Loucy (cell line): Measurements from ENCODE around the gene RB1.

Experiments
- H2AFZ ChIP-seq: fragments of 200-600 bp; sonication (generic); 2 replicates; pipeline ENCODE4 v1.6.0; 2016; ENCODE audit warnings: antibody characterized with exemption, mild to moderate bottlenecking, low read length, moderate library complexity
- H3F3A ChIP-seq: fragments of 200-600 bp; 2 replicates; pipeline ENCODE4 v1.6.0; 2016; ENCODE audit warnings: antibody characterized with exemption, low read depth, mild to moderate bottlenecking
- H3K27me3 ChIP-seq: fragments of 200-600 bp; sonication (generic); 2 replicates; pipeline ENCODE4 v1.6.1; 2014; ENCODE audit warnings: low read length, mild to moderate bottlenecking; ENCODE audit not compliant: insufficient read depth, poor library complexity, severe bottlenecking
- H3K36me3 ChIP-seq: fragments of 200-600 bp; sonication (generic); 2 replicates; pipeline ENCODE4 v1.6.1; 2016; ENCODE audit warnings: low read length; ENCODE audit not compliant: insufficient read depth
- H3K4me1 ChIP-seq: fragments of 200-600 bp; sonication (generic); 2 replicates; pipeline ENCODE4 v1.5.1; 2014; ENCODE audit warnings: low read length, mild to moderate bottlenecking; ENCODE audit not compliant: insufficient read depth, poor library complexity, severe bottlenecking
- H3K4me2 ChIP-seq: fragments of 200-600 bp; sonication (generic); 2 replicates; pipeline ENCODE4 v1.6.0; 2014; ENCODE audit warnings: antibody characterized with exemption, low read length, low read depth, mild to moderate bottlenecking; ENCODE audit not compliant: poor library complexity, severe bottlenecking
- H3K4me3 ChIP-seq: fragments of 200-600 bp; sonication (generic); 2 replicates; pipeline ENCODE4 v1.5.1; 2014; ENCODE audit warnings: low read length, mild to moderate bottlenecking, mixed read lengths; ENCODE audit not compliant: poor library complexity, severe bottlenecking
- H3K79me2 ChIP-seq: fragments of 200-600 bp; sonication (generic); 2 replicates; pipeline ENCODE4 v1.6.1; 2014; ENCODE audit warnings: low read length; ENCODE audit not compliant: insufficient read depth
- H3K9ac ChIP-seq: fragments of 200-600 bp; sonication (generic); 2 replicates; pipeline ENCODE4 v1.6.0; 2014; ENCODE audit warnings: mild to moderate bottlenecking, low read depth, low read length, moderate library complexity; ENCODE audit not compliant: poor library complexity, severe bottlenecking
- H3K9me2 ChIP-seq: fragments of 200-600 bp; sonication (generic); replicated peaks from 2 replicates; pipeline ENCODE4 v1.6.1; 2016; ENCODE audit warnings: low read depth, low read length, mixed read lengths
- H3K9me3 ChIP-seq: fragments of 200-600 bp; sonication (generic); 2 replicates; pipeline ENCODE4 v1.6.1; 2014; ENCODE audit warnings: mild to moderate bottlenecking, antibody characterized with exemption, low read length, low read depth; ENCODE audit not compliant: insufficient read depth
- H4K20me1 ChIP-seq: fragments of 200-600 bp; sonication (generic); 2 replicates; pipeline ENCODE4 v1.6.0; 2014; ENCODE audit warnings: antibody characterized with exemption, low read length, mild to moderate bottlenecking; ENCODE audit not compliant: insufficient read depth, poor library complexity, severe bottlenecking
- EZH2phosphoT487 ChIP-seq: fragments of 200-600 bp; IDR thresholded peaks from 2 replicates; pipeline ENCODE4 v1.6.1; 2018; ENCODE audit warnings: antibody characterized with exemption, mild to moderate bottlenecking, moderate library complexity, borderline replicate concordance
- TF ChIP-seq, protein P1 (sequence below): fragments of 200-600 bp; sonication (generic); conservative IDR thresholded peaks from 2 replicates; pipeline ENCODE4 v1.5.1; 2014; ENCODE audit warnings: mild to moderate bottlenecking, antibody characterized with exemption, low read length

Gene RB1

DNA sequence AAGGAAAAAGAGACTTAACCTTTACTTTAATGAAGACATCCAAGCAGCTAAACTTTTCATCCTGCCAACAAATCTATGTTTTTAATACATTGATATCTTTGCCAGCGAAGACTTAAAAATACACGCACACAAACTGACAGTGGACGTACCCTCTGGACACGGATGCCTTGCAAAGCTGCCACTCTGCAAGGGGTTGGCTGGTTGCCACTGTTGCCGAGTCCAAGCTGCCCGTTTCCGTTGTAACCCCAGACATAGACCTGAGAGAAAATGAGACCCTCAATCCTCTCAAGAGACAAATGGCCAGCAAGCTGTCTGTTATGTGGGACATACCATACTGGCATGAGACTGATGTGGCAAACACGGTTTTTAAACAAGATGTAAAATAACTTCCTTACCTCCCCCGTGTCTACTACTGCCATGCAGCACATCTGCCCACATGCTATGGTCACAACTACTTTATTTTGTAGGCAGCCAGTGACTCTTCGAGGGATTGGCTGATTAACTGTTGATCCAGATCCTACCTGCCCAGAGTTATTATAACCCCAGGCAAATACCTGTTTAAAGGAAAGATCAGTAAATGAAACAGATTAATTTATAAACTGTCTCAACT lies 208.2 kb downstream of the RB1 start:
- no peak overlapping the region for H3K9ac ChIP-seq
- no peak overlapping the region for H3K4me3 ChIP-seq
- H3K4me1 ChIP-seq, result peaks cover 48% of the 10 kb centered on the region
- no peaks in the 10 kb centered on the region for H3K27me3 ChIP-seq
- H2AFZ ChIP-seq, result no peak overlapping the region
- H3F3A ChIP-seq, result no peaks in the 10 kb centered on the region
- H3K9me3 ChIP-seq, result no peaks in the 10 kb centered on the region
- no peaks in the 10 kb centered on the region for H4K20me1 ChIP-seq
- H3K4me2 ChIP-seq, result no peak overlapping the region
- peaks cover 5% of the 10 kb centered on the region; the same call in 1 of the 2 replicates for H3K36me3 ChIP-seq
- no peaks in the 10 kb centered on the region for H3K9me2 ChIP-seq
- TF ChIP-seq EZH2phosphoT487, result no peak
- TF ChIP-seq, protein P1, sequence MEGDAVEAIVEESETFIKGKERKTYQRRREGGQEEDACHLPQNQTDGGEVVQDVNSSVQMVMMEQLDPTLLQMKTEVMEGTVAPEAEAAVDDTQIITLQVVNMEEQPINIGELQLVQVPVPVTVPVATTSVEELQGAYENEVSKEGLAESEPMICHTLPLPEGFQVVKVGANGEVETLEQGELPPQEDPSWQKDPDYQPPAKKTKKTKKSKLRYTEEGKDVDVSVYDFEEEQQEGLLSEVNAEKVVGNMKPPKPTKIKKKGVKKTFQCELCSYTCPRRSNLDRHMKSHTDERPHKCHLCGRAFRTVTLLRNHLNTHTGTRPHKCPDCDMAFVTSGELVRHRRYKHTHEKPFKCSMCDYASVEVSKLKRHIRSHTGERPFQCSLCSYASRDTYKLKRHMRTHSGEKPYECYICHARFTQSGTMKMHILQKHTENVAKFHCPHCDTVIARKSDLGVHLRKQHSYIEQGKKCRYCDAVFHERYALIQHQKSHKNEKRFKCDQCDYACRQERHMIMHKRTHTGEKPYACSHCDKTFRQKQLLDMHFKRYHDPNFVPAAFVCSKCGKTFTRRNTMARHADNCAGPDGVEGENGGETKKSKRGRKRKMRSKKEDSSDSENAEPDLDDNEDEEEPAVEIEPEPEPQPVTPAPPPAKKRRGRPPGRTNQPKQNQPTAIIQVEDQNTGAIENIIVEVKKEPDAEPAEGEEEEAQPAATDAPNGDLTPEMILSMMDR, result no peak
- no peaks in the 10 kb centered on the region for H3K79me2 ChIP-seq

DNA sequence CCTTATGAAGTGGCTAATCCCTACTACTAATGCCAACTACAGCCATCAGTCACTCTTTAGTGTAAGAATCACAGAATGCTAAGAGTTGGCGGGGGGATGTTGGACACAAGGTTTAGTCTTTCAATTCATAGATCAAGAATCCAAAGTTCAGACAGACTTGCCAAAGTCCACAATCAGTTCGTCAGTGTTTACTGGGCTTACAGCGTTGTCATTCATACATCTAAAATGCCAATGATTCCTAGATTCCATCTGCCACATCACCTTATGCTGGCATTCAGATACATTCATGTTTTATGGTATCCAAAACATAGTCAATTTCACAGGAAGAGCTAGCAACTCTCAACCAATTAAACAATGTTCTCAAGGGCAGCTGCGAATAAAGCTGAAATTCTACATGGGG lies 211.2 kb downstream of the RB1 start:
- no peak overlapping the region for H3K4me2 ChIP-seq
- no peaks in the 10 kb centered on the region for H3K9me3 ChIP-seq
- H3K4me1 ChIP-seq, result peaks cover 30% of the 10 kb centered on the region
- peaks cover 5% of the 10 kb centered on the region; the same call in 1 of the 2 replicates for H3K36me3 ChIP-seq
- H3K27me3 ChIP-seq, result no peaks in the 10 kb centered on the region
- no peak overlapping the region for H2AFZ ChIP-seq
- no peak overlapping the region for H3K9ac ChIP-seq
- H3K4me3 ChIP-seq, result no peak overlapping the region
- no peak for TF ChIP-seq EZH2phosphoT487
- TF ChIP-seq, protein P1, result no peak
- no peaks in the 10 kb centered on the region for H4K20me1 ChIP-seq
- no peaks in the 10 kb centered on the region for H3K79me2 ChIP-seq
- no peaks in the 10 kb centered on the region for H3K9me2 ChIP-seq
- no peaks in the 10 kb centered on the region for H3F3A ChIP-seq

DNA sequence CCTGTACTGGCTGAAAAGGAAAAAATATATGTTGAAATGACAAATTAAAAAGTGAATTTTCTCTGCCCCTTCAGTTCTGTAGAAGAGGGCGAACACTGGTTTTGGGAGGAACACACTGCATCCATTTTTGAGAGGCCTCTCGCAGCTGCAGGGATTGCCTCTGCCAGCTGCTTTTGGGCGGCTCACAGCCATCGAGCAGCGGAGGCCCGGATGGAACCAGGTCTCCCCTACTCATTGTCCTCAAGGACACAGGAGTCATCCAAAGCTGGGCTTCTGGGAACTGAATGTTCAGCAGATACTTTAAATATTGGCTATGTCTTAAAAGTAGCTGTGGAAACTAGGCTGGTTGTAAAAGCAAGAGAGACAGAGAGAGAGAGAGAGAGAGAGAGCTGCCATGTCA lies 212.2 kb downstream of the RB1 start:
- no peaks in the 10 kb centered on the region for H3K27me3 ChIP-seq
- H3K4me3 ChIP-seq, result no peak overlapping the region
- H3K36me3 ChIP-seq, result peaks cover 5% of the 10 kb centered on the region; the same call in 1 of the 2 replicates

More for the DNA sequence above, 212.2 kb downstream of the RB1 start:
- Histone ChIP-seq H3K9ac (no peak overlapping the region), H3K79me2 (no peaks in the 10 kb centered on the region), H3K9me3 (no peaks in the 10 kb centered on the region), H3F3A (no peaks in the 10 kb centered on the region), H3K4me1 (peaks cover 27% of the 10 kb centered on the region), H4K20me1 (no peaks in the 10 kb centered on the region), H3K9me2 (no peaks in the 10 kb centered on the region), H2AFZ (no peak overlapping the region), H3K4me2 (no peak overlapping the region)
- TF ChIP-seq, protein P1, result no peak
- no peak for TF ChIP-seq EZH2phosphoT487
